ENCODE measurements around the gene INSM2. TPM values are rescaled to one million over a fixed set of nuclear protein-coding genes. Genes with fewer than 3 reads are reported as not detected.
A peak's percentile ranks its signal among the peaks of the same experiment; 100 is the strongest.

The INSM2 gene
- not detected for polyA plus RNA-seq

GRCh38 chr14:35533357-35534207 lies at the start of gene INSM2:
Gene INSM2 (plus strand): TSS chr14:35534164. CDS start chr14:35534253, 89 bp downstream.
- peaks cover 2 to 5% of the 10 kb centered on the region in 2 donors for H3K27me3 ChIP-seq (ENCODE audit: control insufficient read depth in 1 of 2, insufficient read depth in 2 of 2, low read length in 2 of 2)
- H3K9me3 ChIP-seq (ENCODE audit: control insufficient read depth in 2 of 2, insufficient read depth in 1 of 2, low read depth in 1 of 2, low read length in 1 of 2), result no peaks in the 10 kb centered on the region
- H3K4me1 ChIP-seq (ENCODE audit: control insufficient read depth in 2 of 2, insufficient read depth in 2 of 2, low read length in 1 of 2), result peaks cover 19 to 20% of the 10 kb centered on the region in 2 donors
- WGBS, 2 donors, result 1% methylated on average over 91 to 100 of the region's 100 CpGs
- no peaks in the 10 kb centered on the region for H3K36me3 ChIP-seq (ENCODE audit: control insufficient read depth in 2 of 2, insufficient read depth in 2 of 2, low read length in 1 of 2)
- no peak within 1 kb of the TSS for H3K27ac ChIP-seq (ENCODE audit: low read depth in 2 of 2, low read length in 1 of 2)
- peak within 1 kb of the TSS; percentile 50 to 59 for H3K4me3 ChIP-seq (ENCODE audit: low read depth in 1 of 2, low read length in 2 of 2)

- no peaks in the 10 kb centered on the region for H3K36me3 ChIP-seq (ENCODE audit: control insufficient read depth in 2 of 2, insufficient read depth in 2 of 2, low read length in 1 of 2)
- no peak overlapping the region for H3K4me3 ChIP-seq (ENCODE audit: low read depth in 1 of 2, low read length in 2 of 2)
Measured at GRCh38 chr14:35492569-35493014, 41.4 kb upstream of the INSM2 start.

GRCh38 chr14:35495278-35495677 lies 38.7 kb upstream of the INSM2 start:
- Histone ChIP-seq H3K4me3 (ENCODE audit: low read depth in 1 of 2, low read length in 2 of 2) (no peak overlapping the region), H3K27me3 (ENCODE audit: control insufficient read depth in 1 of 2, insufficient read depth in 2 of 2, low read length in 2 of 2) (no peaks in the 10 kb centered on the region), H3K27ac (ENCODE audit: low read depth in 2 of 2, low read length in 1 of 2) (no peak overlapping the region), H3K9me3 (ENCODE audit: control insufficient read depth in 2 of 2, insufficient read depth in 1 of 2, low read depth in 1 of 2, low read length in 1 of 2) (peaks cover 0 to 2% of the 10 kb centered on the region in 2 donors), H3K36me3 (ENCODE audit: control insufficient read depth in 2 of 2, insufficient read depth in 2 of 2, low read length in 1 of 2) (no peaks in the 10 kb centered on the region), H3K4me1 (ENCODE audit: control insufficient read depth in 2 of 2, insufficient read depth in 2 of 2, low read length in 1 of 2) (no peaks in the 10 kb centered on the region)

More at GRCh38 chr14:35492569-35493014, 41.4 kb upstream of the INSM2 start:
- Histone ChIP-seq H3K9me3 (ENCODE audit: control insufficient read depth in 2 of 2, insufficient read depth in 1 of 2, low read depth in 1 of 2, low read length in 1 of 2) (peaks cover 0 to 2% of the 10 kb centered on the region in 2 donors), H3K27ac (ENCODE audit: low read depth in 2 of 2, low read length in 1 of 2) (no peak overlapping the region), H3K4me1 (ENCODE audit: control insufficient read depth in 2 of 2, insufficient read depth in 2 of 2, low read length in 1 of 2) (no peaks in the 10 kb centered on the region), H3K27me3 (ENCODE audit: control insufficient read depth in 1 of 2, insufficient read depth in 2 of 2, low read length in 2 of 2) (no peaks in the 10 kb centered on the region)

GRCh38 chr14:35499180-35499579 lies 34.8 kb upstream of the INSM2 start:
- H3K36me3 ChIP-seq (ENCODE audit: control insufficient read depth in 2 of 2, insufficient read depth in 2 of 2, low read length in 1 of 2), result no peaks in the 10 kb centered on the region
- H3K4me3 ChIP-seq (ENCODE audit: low read depth in 1 of 2, low read length in 2 of 2), result no peak overlapping the region
- H3K27ac ChIP-seq (ENCODE audit: low read depth in 2 of 2, low read length in 1 of 2), result no peak overlapping the region
- H3K4me1 ChIP-seq (ENCODE audit: control insufficient read depth in 2 of 2, insufficient read depth in 2 of 2, low read length in 1 of 2), result no peaks in the 10 kb centered on the region
- WGBS, 2 donors, result 95 to 96% methylated on average over 2 of the region's 2 CpGs
- H3K9me3 ChIP-seq (ENCODE audit: control insufficient read depth in 2 of 2, insufficient read depth in 1 of 2, low read depth in 1 of 2, low read length in 1 of 2), result no peaks in the 10 kb centered on the region
- H3K27me3 ChIP-seq (ENCODE audit: control insufficient read depth in 1 of 2, insufficient read depth in 2 of 2, low read length in 2 of 2), result no peaks in the 10 kb centered on the region

- 26 to 27% methylated on average over 3 of the region's 3 CpGs for WGBS, 2 donors
- no peak overlapping the region for H3K4me3 ChIP-seq (ENCODE audit: low read depth in 1 of 2, low read length in 2 of 2)
- H3K27ac ChIP-seq (ENCODE audit: low read depth in 2 of 2, low read length in 1 of 2), result no peak overlapping the region
Measured at GRCh38 chr14:35503646-35504045, 30.3 kb upstream of the INSM2 start.

GRCh38 chr14:35504260-35504659 lies 29.7 kb upstream of the INSM2 start:
- 38 to 41% methylated on average over 1 of the region's 1 CpG for whole genome bisulfite sequencing, 2 donors
- Histone ChIP-seq H3K9me3 (ENCODE audit: control insufficient read depth in 2 of 2, insufficient read depth in 1 of 2, low read depth in 1 of 2, low read length in 1 of 2) (no peaks in the 10 kb centered on the region), H3K36me3 (ENCODE audit: control insufficient read depth in 2 of 2, insufficient read depth in 2 of 2, low read length in 1 of 2) (no peaks in the 10 kb centered on the region), H3K4me1 (ENCODE audit: control insufficient read depth in 2 of 2, insufficient read depth in 2 of 2, low read length in 1 of 2) (no peaks in the 10 kb centered on the region), H3K27ac (ENCODE audit: low read depth in 2 of 2, low read length in 1 of 2) (no peak overlapping the region), H3K4me3 (ENCODE audit: low read depth in 1 of 2, low read length in 2 of 2) (no peak overlapping the region), H3K27me3 (ENCODE audit: control insufficient read depth in 1 of 2, insufficient read depth in 2 of 2, low read length in 2 of 2) (no peaks in the 10 kb centered on the region)

More at GRCh38 chr14:35503646-35504045, 30.3 kb upstream of the INSM2 start:
- H3K4me1 ChIP-seq (ENCODE audit: control insufficient read depth in 2 of 2, insufficient read depth in 2 of 2, low read length in 1 of 2), result no peaks in the 10 kb centered on the region
- H3K9me3 ChIP-seq (ENCODE audit: control insufficient read depth in 2 of 2, insufficient read depth in 1 of 2, low read depth in 1 of 2, low read length in 1 of 2), result no peaks in the 10 kb centered on the region
- H3K27me3 ChIP-seq (ENCODE audit: control insufficient read depth in 1 of 2, insufficient read depth in 2 of 2, low read length in 2 of 2), result no peaks in the 10 kb centered on the region
- no peaks in the 10 kb centered on the region for H3K36me3 ChIP-seq (ENCODE audit: control insufficient read depth in 2 of 2, insufficient read depth in 2 of 2, low read length in 1 of 2)

- Histone ChIP-seq H3K36me3 (ENCODE audit: control insufficient read depth in 2 of 2, insufficient read depth in 2 of 2, low read length in 1 of 2) (no peaks in the 10 kb centered on the region), H3K4me1 (ENCODE audit: control insufficient read depth in 2 of 2, insufficient read depth in 2 of 2, low read length in 1 of 2) (no peaks in the 10 kb centered on the region), H3K4me3 (ENCODE audit: low read depth in 1 of 2, low read length in 2 of 2) (no peak overlapping the region), H3K9me3 (ENCODE audit: control insufficient read depth in 2 of 2, insufficient read depth in 1 of 2, low read depth in 1 of 2, low read length in 1 of 2) (no peaks in the 10 kb centered on the region), H3K27me3 (ENCODE audit: control insufficient read depth in 1 of 2, insufficient read depth in 2 of 2, low read length in 2 of 2) (no peaks in the 10 kb centered on the region), H3K27ac (ENCODE audit: low read depth in 2 of 2, low read length in 1 of 2) (no peak overlapping the region)
- 78 to 81% methylated on average over 6 of the region's 6 CpGs for WGBS, 2 donors
Measured at GRCh38 chr14:35506461-35506860, 27.5 kb upstream of the INSM2 start.

- H3K9me3 ChIP-seq (ENCODE audit: control insufficient read depth in 2 of 2, insufficient read depth in 1 of 2, low read depth in 1 of 2, low read length in 1 of 2), result no peaks in the 10 kb centered on the region
- no peaks in the 10 kb centered on the region for H3K27me3 ChIP-seq (ENCODE audit: control insufficient read depth in 1 of 2, insufficient read depth in 2 of 2, low read length in 2 of 2)
- no peaks in the 10 kb centered on the region for H3K4me1 ChIP-seq (ENCODE audit: control insufficient read depth in 2 of 2, insufficient read depth in 2 of 2, low read length in 1 of 2)
- H3K27ac ChIP-seq (ENCODE audit: low read depth in 2 of 2, low read length in 1 of 2), result no peak overlapping the region
- no peaks in the 10 kb centered on the region for H3K36me3 ChIP-seq (ENCODE audit: control insufficient read depth in 2 of 2, insufficient read depth in 2 of 2, low read length in 1 of 2)
- H3K4me3 ChIP-seq (ENCODE audit: low read depth in 1 of 2, low read length in 2 of 2), result no peak overlapping the region
Measured at GRCh38 chr14:35506927-35507326, 27.0 kb upstream of the INSM2 start.

GRCh38 chr14:35509846-35510245 lies 24.1 kb upstream of the INSM2 start:
- Histone ChIP-seq H3K4me3 (ENCODE audit: low read depth in 1 of 2, low read length in 2 of 2) (no peak overlapping the region), H3K27me3 (ENCODE audit: control insufficient read depth in 1 of 2, insufficient read depth in 2 of 2, low read length in 2 of 2) (no peaks in the 10 kb centered on the region), H3K9me3 (ENCODE audit: control insufficient read depth in 2 of 2, insufficient read depth in 1 of 2, low read depth in 1 of 2, low read length in 1 of 2) (no peaks in the 10 kb centered on the region), H3K27ac (ENCODE audit: low read depth in 2 of 2, low read length in 1 of 2) (no peak overlapping the region), H3K4me1 (ENCODE audit: control insufficient read depth in 2 of 2, insufficient read depth in 2 of 2, low read length in 1 of 2) (no peaks in the 10 kb centered on the region), H3K36me3 (ENCODE audit: control insufficient read depth in 2 of 2, insufficient read depth in 2 of 2, low read length in 1 of 2) (no peaks in the 10 kb centered on the region)
- WGBS, 2 donors, result 70 to 79% methylated on average over 2 of the region's 2 CpGs

GRCh38 chr14:35512765-35513164 lies 21.2 kb upstream of the INSM2 start:
- Histone ChIP-seq H3K36me3 (ENCODE audit: control insufficient read depth in 2 of 2, insufficient read depth in 2 of 2, low read length in 1 of 2) (no peaks in the 10 kb centered on the region), H3K27me3 (ENCODE audit: control insufficient read depth in 1 of 2, insufficient read depth in 2 of 2, low read length in 2 of 2) (no peaks in the 10 kb centered on the region), H3K4me3 (ENCODE audit: low read depth in 1 of 2, low read length in 2 of 2) (no peak overlapping the region), H3K4me1 (ENCODE audit: control insufficient read depth in 2 of 2, insufficient read depth in 2 of 2, low read length in 1 of 2) (no peaks in the 10 kb centered on the region), H3K27ac (ENCODE audit: low read depth in 2 of 2, low read length in 1 of 2) (no peak overlapping the region), H3K9me3 (ENCODE audit: control insufficient read depth in 2 of 2, insufficient read depth in 1 of 2, low read depth in 1 of 2, low read length in 1 of 2) (no peaks in the 10 kb centered on the region)
- 87 to 89% methylated on average over 4 of the region's 4 CpGs for WGBS, 2 donors

Measured in esophagus (tissue), 2 donors.